G401 (cell line): ENCODE results near the gene C12orf60. TPM values are rescaled to one million over a fixed set of nuclear protein-coding genes. Genes with fewer than 3 reads are reported as not detected.
A peak's percentile ranks its signal among the peaks of the same experiment; 100 is the strongest.

Experiments used
- DNase-seq: peaks from one replicate; pipeline ENCODE4 v3.0.0-alpha.2; 2015; ENCODE audit warnings: low spot score
- in situ Hi-C: cut with HindIII; loops from 2 replicates; pipeline ENCODE4 v1.10.0; 2016; ENCODE audit warnings: low sequenced_read_pairs, mixed read lengths
- total RNA-seq: library from RNA; depleted of rRNA; stranded (reverse); fragments of >200 nt; shearing (Covaris generic); gene quantifications from 2 replicates; pipeline ENCODE4 v1.2.3, GENCODE V29; 2014

Gene C12orf60
- total RNA-seq, 1 experiment from 2014 or later = 2.6 TPM

GRCh38 chr12:14825256-14825655, 21.8 kb downstream of the C12orf60 start:
- in situ Hi-C loops = no loop called here
- DNase-seq = no peak

- in situ Hi-C loops = no loop called here
- DNase-seq = no peak
Observed at GRCh38 chr12:14826491-14826890, 23.0 kb downstream of the C12orf60 start.

- in situ Hi-C loops = no loop called here
- DNase-seq = no peak
Observed at GRCh38 chr12:14827043-14827442, 23.6 kb downstream of the C12orf60 start.

GRCh38 chr12:14828892-14829291, 25.4 kb downstream of the C12orf60 start:
- in situ Hi-C loops = no loop called here
- DNase-seq = no peak

- in situ Hi-C loops = no loop called here
Observed at GRCh38 chr12:14833336-14833735, 29.9 kb downstream of the C12orf60 start.

GRCh38 chr12:14833952-14834351, 30.5 kb downstream of the C12orf60 start:
- DNase-seq = no peak
- in situ Hi-C loops = no loop called here

More at GRCh38 chr12:14833336-14833735, 29.9 kb downstream of the C12orf60 start:
- DNase-seq = no peak

GRCh38 chr12:14834509-14834908, 31.0 kb downstream of the C12orf60 start:
- in situ Hi-C loops = no loop called here
- no peak for DNase-seq

GRCh38 chr12:14836336-14837210, 33.1 kb downstream of the C12orf60 start:
- DNase-seq = no peak

GRCh38 chr12:14839262-14839661, 35.8 kb downstream of the C12orf60 start:
- in situ Hi-C loops = no loop called here
- no peak for DNase-seq

More at GRCh38 chr12:14836336-14837210, 33.1 kb downstream of the C12orf60 start:
- in situ Hi-C loops = no loop called here

GRCh38 chr12:14840616-14841015, 37.1 kb downstream of the C12orf60 start:
- in situ Hi-C loops = no loop called here
- no peak for DNase-seq

- DNase-seq = no peak
- in situ Hi-C loops = no loop called here
Observed at GRCh38 chr12:14841761-14842160, 38.3 kb downstream of the C12orf60 start.

GRCh38 chr12:14842315-14842714, 38.8 kb downstream of the C12orf60 start:
- in situ Hi-C loops = no loop called here

GRCh38 chr12:14843425-14843887, 40.0 kb downstream of the C12orf60 start, which contains the start of gene ART4:
ART4 (minus strand) TSS chr12:14843526; CDS start chr12:14843113, 413 bp downstream.
- DNase-seq = no peak
- in situ Hi-C loops = no loop called here

More at GRCh38 chr12:14842315-14842714, 38.8 kb downstream of the C12orf60 start:
- no peak for DNase-seq

GRCh38 chr12:14844401-14844800, 40.9 kb downstream of the C12orf60 start:
- in situ Hi-C loops = no loop called here
- DNase-seq = no peak

GRCh38 chr12:14845350-14845750, 41.9 kb downstream of the C12orf60 start:
- in situ Hi-C loops = no loop called here
- DNase-seq = peak; percentile 77

- in situ Hi-C loops = no loop called here
Observed at GRCh38 chr12:14846042-14846587, 42.6 kb downstream of the C12orf60 start.

GRCh38 chr12:14846876-14847580, 43.6 kb downstream of the C12orf60 start:
- in situ Hi-C loops = no loop called here
- DNase-seq = no peak

More at GRCh38 chr12:14846042-14846587, 42.6 kb downstream of the C12orf60 start:
- DNase-seq = no peak

- in situ Hi-C loops = no loop called here
- DNase-seq = no peak
Observed at GRCh38 chr12:14849661-14850060, 46.2 kb downstream of the C12orf60 start.

- DNase-seq = no peak
Observed at GRCh38 chr12:14850929-14851663, 47.6 kb downstream of the C12orf60 start.

More at GRCh38 chr12:14850929-14851663, 47.6 kb downstream of the C12orf60 start:
- in situ Hi-C loops = no loop called here
